HG03039 (cell line): ENCODE results near the gene TTYH1.
"Not testable (repeated sequence)": the region's sequence is repeated elsewhere in the genome, so short reads cannot be mapped to it uniquely, and the experiment has no call there.

ENCODE experiments used
- ATAC-seq: cut with Tn5 transposase; IDR thresholded peaks from one replicate; pipeline ENCODE4 v1.9.1; 2021; ENCODE audit warnings: mild to moderate bottlenecking, moderate library complexity; ENCODE audit not compliant: unreplicated experiment

TTYH1 gene

GRCh38 chr19:54458648-54459281, 43.5 kb downstream of the TTYH1 start:
- ATAC-seq, result no peak

DNA sequence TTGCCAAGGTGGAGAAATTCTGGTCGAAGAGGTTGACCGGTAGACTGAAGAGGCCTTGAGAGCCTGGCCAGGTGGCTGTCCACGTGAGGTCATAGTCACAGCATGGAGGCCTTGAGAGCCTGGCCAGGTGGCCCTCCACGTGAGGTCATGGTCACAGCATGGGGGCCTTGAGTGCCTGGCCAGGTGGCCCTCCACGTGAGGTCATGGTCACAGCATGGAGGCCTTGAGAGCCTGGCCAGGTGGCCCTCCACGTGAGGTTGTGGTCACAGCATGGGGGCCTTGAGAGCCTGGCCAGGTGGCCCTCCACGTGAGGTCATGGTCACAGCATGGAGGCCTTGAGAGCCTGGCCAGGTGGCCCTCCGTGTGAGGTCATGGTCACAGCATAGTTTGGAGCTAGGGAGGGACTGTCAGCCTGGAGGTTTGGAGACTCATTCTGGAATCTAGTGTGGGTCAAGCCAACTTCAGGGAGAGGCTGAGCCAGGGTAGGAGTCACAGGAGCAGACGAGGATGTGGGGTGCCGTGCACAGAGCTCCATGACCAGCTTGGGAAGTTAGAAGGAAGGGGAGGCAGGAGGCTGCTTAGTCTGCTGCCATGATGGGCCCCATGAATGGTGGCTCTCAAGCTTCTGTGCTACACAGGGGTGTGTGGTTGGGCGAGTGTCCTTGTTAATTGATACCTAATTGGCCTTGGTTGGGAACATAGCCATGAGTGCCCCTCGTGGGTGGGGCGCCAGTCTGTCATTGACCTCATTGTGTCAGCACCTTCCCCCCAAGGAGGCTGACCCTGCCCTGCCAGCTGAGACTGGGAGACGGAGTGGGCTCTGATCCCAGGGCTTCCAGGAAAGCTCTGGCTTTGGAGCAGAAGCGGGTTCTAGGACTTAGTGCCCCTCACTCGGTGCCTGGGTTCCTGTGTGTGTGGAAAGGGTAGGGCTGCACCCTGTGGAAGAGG, 44.3 kb downstream of the TTYH1 start:
- no peak for ATAC-seq

DNA sequence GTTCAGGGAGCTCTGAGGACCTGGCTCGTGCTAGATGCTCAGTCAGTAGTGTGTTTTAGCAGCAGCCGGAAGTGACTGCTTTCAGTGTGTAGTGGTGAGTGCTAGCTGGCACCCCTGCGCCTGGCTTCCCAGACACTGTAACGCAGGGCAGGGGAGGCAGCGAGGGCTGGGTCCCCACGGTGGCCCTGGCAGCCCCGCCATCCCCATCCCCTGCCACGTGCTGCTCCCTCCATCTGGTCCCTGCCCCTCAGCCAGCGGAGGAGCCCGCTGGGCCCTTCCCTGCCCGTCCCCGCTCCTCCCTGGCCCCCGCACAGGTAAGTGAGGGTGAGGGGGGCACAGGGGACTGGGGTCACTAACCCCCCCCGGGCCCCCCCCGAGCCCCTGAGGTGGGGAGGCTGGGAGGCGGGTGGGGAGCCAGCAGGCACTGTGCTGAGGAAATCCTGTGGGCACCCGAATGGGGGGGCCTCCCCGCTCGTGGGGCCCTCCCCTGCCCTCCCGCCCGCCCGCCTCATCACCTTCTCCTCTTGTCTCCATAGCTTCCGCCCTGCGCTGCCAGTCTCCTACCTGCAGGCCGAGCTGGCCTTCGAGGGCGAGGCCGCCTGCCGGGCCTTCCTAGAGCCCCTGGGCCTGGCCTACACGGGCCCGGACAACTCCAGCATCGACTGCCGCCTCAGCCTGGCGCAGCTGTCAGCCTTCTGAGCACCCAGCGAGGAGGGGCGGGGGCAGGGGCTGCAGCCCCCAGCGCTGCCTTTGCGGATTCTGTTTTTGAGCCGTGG, 45.2 kb downstream of the TTYH1 start:
- ATAC-seq, result no peak

- no peak for ATAC-seq
These were observed 45.9 kb downstream of the TTYH1 start for GRCh38 chr19:54461210-54461609.

DNA sequence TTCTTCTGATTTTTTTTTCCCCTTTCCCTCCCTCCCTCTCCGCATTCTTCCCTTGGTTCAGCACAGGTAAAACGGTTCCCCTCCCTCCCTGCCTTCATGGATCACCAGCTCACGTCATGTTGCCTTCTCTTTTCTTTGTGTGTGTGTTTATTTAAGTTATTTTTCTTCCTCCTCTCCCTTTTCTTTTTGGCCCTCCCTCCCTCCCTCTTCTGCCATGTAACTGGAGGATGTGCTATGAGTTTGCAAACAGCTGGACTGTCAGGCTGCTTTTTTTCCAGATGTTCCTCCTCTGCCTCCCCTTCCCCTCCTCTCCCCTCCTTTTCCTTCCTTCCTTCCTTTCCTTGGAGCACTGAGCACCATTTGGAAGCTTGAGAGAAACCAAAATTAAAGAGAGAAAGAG, 46.3 kb downstream of the TTYH1 start:
- no peak for ATAC-seq

DNA sequence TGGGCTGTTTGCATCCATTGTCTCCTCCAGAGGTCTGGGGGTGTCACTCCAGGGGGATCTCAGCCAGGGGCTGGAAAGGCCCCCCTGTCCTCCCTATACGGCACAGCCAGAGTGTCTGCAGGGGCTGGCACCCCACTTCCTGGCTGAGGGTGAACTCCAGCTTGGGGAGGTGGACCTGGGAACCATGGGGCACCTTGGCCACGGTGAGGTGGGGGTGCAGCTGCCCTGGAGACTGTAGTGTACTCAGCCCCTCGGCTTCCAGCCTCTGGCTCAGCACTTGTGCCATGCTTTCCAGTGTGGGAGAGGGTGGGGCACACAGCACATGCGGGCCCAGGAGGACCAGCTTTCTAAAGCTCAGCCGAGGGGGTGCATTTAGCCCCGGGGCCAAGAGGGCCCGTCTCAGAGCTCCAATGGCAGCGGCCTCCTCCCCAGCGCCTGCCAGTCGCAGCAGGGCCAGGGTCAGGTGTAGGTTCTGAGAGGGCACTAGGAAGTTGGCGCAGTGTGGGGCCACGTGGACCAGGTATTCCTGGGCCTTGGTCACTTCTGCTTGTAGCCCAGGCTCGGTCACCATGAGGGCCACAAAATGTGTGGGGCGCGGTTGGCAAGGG, 46.9 kb downstream of the TTYH1 start:
- ATAC-seq, result no peak

DNA sequence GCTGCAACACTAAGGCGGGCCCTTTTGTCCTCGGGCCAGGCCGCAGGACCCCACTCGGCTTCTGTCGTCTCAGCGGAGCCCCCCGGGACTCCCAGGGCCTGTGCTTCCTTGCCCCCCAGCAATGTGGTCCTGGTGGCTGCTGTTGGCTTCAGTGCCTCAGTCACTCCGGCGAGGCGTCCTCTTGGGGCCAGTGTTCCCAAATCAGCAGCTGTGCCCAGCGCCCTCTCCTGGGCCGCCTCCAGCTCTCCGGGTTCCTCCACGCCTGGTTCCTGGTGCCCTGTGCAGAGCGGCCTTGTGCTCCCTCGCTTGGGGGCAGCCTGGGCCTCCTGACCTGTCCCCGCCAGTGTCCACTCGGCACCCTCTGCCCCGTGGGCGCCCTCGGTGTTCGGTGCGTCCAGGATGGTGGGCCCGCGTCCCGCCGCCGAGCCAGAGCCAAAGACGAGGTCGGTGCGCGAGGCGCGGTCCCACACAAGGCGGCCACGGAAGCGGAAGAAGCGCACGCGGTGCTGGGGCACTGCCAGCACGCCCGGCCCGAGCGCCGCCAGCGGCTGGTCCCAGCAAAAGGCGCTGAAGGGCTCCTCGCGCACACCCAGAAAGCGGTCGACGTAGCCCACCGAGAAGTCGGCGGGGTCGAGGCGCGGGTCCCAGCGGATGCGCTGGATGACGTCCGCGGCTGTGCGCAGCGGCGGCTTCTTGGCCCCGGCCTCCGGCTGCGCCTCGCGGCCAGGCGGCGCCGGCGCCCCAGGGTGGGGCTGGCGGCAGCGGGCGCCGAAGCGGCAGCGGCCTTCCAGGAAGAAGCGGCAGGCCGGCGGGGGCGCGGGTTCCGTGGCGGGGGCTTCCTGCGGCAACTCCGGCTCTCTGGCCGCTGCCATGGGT, 47.6 kb downstream of the TTYH1 start:
- ATAC-seq, result no peak

GRCh38 chr19:54463531-54464043, 48.3 kb downstream of the TTYH1 start, which contains the start of gene LENG9:
LENG9 (minus strand) TSS chr19:54463778; CDS start chr19:54463526, 252 bp downstream.
- peak; percentile 47 for ATAC-seq

DNA sequence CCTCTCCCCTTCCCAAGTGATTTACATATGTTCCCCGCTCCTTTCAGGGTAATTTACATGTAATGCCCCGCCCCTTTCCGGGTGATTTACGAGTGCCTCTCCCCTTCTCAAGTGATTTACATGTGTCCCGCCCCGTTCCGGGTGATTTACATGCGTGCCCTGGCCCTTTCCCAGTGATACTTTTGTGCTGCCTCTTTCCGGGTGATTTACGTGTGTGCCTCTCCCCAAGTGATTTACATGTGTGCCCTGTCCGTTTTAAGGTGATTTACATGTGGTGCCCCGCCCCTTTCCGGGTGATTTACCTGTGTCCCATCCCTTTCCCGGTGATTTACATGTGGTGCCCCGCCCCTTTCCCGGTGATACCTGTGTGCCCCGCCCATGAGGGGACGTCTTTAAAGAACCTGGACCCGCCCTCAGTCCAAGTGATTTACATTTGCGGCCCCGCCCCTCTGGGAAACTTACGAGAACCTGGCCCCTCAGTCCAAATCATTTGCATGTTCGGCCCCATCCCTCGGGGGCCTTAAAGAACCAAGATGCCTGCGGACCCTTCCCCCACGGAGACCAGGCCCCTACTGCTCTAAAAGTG, 48.9 kb downstream of the TTYH1 start:
- ATAC-seq, result peak; percentile 35

DNA sequence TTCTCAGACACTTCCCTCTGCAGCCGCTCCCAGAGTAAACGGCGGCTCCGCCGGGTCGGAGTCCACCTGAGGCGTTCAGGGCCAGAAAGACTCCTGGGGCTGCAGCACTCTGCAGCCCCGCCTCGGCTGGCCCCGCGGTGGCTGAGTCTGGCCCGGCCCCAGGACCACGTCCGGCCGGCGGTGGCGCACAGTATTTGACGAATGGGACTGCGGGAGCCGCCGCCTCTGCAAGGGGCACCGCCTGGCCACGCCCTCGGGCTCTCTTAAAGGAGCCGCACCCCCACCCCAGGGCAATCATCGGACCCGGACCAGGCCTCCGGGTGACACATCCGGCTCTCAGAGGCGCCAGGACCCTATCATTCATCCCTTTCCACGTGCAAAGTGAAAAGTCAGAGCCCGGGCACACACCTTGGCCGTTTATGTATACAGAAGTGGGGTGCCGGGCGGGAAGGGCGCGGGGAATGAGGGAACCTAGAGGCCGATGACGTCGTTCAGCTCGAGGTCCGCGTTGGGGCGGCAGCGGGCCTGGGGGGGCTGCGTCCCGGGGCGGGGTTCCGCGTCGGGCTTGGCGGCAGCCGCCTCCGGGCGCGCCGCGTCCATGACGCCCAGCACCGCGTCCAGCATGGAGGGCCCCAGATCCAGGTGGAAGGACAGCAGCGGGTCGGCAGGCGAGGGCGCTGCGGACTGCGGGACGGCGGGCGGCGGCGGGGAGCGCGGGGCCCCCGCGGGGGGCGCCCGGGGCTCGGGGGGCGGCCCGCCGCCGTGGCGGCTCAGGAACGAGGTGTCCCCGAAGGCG, 49.6 kb downstream of the TTYH1 start:
- ATAC-seq, result peak; percentile 35

GRCh38 chr19:54465426-54466109, 50.3 kb downstream of the TTYH1 start:
- ATAC-seq, result no peak

GRCh38 chr19:54466110-54466480, 50.8 kb downstream of the TTYH1 start:
- not testable (repeated sequence) for ATAC-seq

- ATAC-seq, result no peak
These were observed 54.3 kb downstream of the TTYH1 start for GRCh38 chr19:54469496-54469934.

DNA sequence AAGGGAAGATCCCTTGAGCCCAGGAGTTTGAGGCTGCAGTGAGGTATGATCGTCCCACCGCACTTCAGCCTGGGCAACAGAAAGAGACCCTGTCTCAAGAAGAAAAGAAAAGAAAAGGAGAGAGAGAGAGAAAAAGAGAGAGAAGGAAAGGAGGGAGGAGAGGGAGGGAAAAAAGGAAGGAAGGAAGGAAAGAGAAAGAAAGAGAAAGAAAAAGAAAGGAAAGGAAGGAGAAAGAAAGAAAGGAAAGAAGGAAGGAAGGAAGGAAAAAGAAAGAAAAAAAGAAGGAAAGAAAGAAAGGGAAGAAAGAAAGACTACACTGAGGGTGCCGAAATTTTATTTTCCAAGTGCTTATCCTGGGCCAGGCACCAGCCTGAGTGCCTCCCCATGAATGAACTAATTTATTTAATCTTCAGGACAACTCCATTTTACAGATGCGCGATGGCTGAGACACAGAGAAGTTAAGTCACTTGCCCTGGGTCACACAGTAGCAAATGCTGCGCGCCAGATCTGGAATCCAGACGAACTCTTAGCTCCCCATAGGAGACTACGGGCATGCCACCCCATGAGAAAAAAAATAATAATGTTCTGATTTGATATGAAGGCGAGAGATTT, 55.1 kb downstream of the TTYH1 start:
- no peak for ATAC-seq

DNA sequence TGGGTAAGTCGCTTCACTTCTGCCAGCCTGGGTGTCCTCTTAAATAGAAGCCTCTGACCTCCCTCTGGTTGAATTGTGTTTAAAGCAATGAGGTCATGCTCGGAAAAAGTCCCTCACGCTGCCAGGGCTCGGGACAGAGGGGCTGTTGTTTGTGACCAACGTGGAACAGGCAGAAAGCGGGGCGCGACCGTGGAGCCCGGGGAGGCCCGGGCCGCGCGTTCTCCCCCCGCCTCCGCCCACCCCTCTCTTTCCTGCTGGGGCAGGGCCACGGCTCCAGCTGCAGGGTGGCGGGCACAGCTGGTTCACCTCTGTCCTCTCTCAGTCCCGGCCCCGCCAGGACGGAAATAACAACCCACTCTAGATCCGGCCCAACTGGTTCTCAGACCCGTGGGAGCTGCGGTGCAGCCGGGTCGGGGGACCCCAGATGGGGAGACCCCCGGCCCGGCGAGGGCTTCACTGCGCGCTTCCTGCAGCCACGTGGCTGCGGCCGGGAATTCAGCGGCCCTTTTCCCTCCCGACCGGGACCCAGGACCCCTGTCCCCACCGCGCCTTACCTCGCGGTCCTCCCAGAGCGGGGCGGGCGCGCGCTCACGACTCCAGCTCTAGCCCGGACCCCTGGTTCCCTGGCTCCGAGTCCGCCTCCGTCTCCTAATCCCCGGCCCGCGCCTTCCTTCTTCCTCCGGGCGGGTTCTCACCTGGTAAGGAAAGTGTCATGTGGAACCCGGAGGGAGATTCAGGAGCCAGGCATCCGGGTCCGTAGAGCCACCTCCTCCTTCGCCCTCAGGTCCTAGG, 55.9 kb downstream of the TTYH1 start:
- ATAC-seq, result no peak

- ATAC-seq, result no peak
These were observed 58.0 kb downstream of the TTYH1 start, which contains the start of gene CDC42EP5 for GRCh38 chr19:54473071-54473891. CDC42EP5 (minus strand) TSS chr19:54473296; CDS start chr19:54465547, 7,749 bp downstream.
